GM18499 (cell line): ENCODE data around the gene RNF220.

Experiments
- ATAC-seq: cut with Tn5 transposase; IDR thresholded peaks from one replicate; pipeline ENCODE4 v1.9.1; 2021; ENCODE audit warnings: moderate number of reproducible peaks; ENCODE audit not compliant: insufficient read depth, unreplicated experiment

The RNF220 gene

GRCh38 chr1:44624268-44624901 lies 219.3 kb downstream of the RNF220 start:
- no peak for ATAC-seq

GRCh38 chr1:44625348-44625747 lies 220.3 kb downstream of the RNF220 start:
- ATAC-seq: no peak

- no peak for ATAC-seq
Measured at GRCh38 chr1:44628962-44629756, 224.1 kb downstream of the RNF220 start.

GRCh38 chr1:44630116-44630515 lies 225.1 kb downstream of the RNF220 start:
- no peak for ATAC-seq

GRCh38 chr1:44631333-44631646 lies 226.2 kb downstream of the RNF220 start:
- ATAC-seq: no peak

GRCh38 chr1:44631647-44632539 lies 226.8 kb downstream of the RNF220 start:
- no peak for ATAC-seq

GRCh38 chr1:44632598-44632997 lies 227.5 kb downstream of the RNF220 start:
- no peak for ATAC-seq

- ATAC-seq: no peak
Measured at GRCh38 chr1:44634606-44635189, 229.6 kb downstream of the RNF220 start.

GRCh38 chr1:44635439-44635838 lies 230.4 kb downstream of the RNF220 start:
- ATAC-seq: no peak

- ATAC-seq: no peak
Measured at GRCh38 chr1:44636083-44636687, 231.1 kb downstream of the RNF220 start.

GRCh38 chr1:44636688-44637598 lies 231.9 kb downstream of the RNF220 start:
- no peak for ATAC-seq

- no peak for ATAC-seq
Measured at GRCh38 chr1:44637702-44638411, 232.8 kb downstream of the RNF220 start.

- no peak for ATAC-seq
Measured at GRCh38 chr1:44640200-44640853, 235.3 kb downstream of the RNF220 start.

- ATAC-seq: no peak
Measured at GRCh38 chr1:44641126-44642102, 236.4 kb downstream of the RNF220 start.

- no peak for ATAC-seq
Measured at GRCh38 chr1:44642255-44642654, 237.2 kb downstream of the RNF220 start.

GRCh38 chr1:44642925-44643324 lies 237.9 kb downstream of the RNF220 start:
- no peak for ATAC-seq

GRCh38 chr1:44643721-44644334 lies 238.8 kb downstream of the RNF220 start:
- ATAC-seq: no peak
